Large intestine (tissue), 3 donors: Measurements from ENCODE around the gene FOXN1. TPM values are rescaled to one million over a fixed set of nuclear protein-coding genes. Genes with fewer than 3 reads are reported as not detected.
A peak's percentile ranks its signal among the peaks of the same experiment; 100 is the strongest.
"Not testable (repeated sequence)": the region's sequence is repeated elsewhere in the genome, so short reads cannot be mapped to it uniquely, and the experiment has no call there.

ENCODE experiments used
- DNase-seq, 2 donors: peaks; one replicate each; pipeline versions ENCODE4 v3.0.0 to v3.0.0-alpha.2; 2013
- H3K27ac ChIP-seq: one replicate; pipeline ENCODE4 v1.5.1; 2013; ENCODE audit warnings: low read length
- H3K27me3 ChIP-seq: 2 replicates; pipeline ENCODE4 v1.6.1; 2013; ENCODE audit warnings: low read length; ENCODE audit not compliant: control insufficient read depth, insufficient read depth
- H3K36me3 ChIP-seq: 2 replicates; pipeline ENCODE4 v1.6.1; 2013; ENCODE audit warnings: low read length; ENCODE audit not compliant: control insufficient read depth, insufficient read depth
- H3K4me1 ChIP-seq: one replicate; pipeline ENCODE4 v1.6.1; 2013; ENCODE audit warnings: low read length; ENCODE audit not compliant: control insufficient read depth, insufficient read depth
- H3K4me3 ChIP-seq: one replicate; pipeline ENCODE4 v1.5.1; 2013; ENCODE audit warnings: low read length
- H3K9me3 ChIP-seq: one replicate; pipeline ENCODE4 v1.6.1; 2013; ENCODE audit warnings: mild to moderate bottlenecking, low read depth, low read length, moderate library complexity; ENCODE audit not compliant: control insufficient read depth
- WGBS: methylation state at CpG from one replicate; pipeline ENCODE4 v1.1.5; 2013; ENCODE audit warnings: low lambda C conversion rate; ENCODE audit not compliant: insufficient coverage; 5-methylcytosine and 5-hydroxymethylcytosine counted together
- polyA plus RNA-seq: library from polyadenylated mRNA; unstranded; fragments of 120-200 nt; gene quantifications from one replicate; pipeline ENCODE4 v1.2.1, GENCODE V29; 2013

The FOXN1 gene
- polyA plus RNA-seq, 1 donor: 0.04 TPM

GRCh38 chr17:28514561-28515002 lies 8.4 kb downstream of the FOXN1 start:
- Histone ChIP-seq H3K27ac (no peak overlapping the region), H3K36me3 (no peaks in the 10 kb centered on the region), H3K9me3 (no peaks in the 10 kb centered on the region), H3K27me3 (peaks cover 13% of the 10 kb centered on the region), H3K4me3 (no peak overlapping the region), H3K4me1 (peaks cover 6% of the 10 kb centered on the region)
- WGBS: no CpG with 5 or more reads among the region's 16 CpGs
- DNase-seq: peak in 1 of 2 donors; percentile 52

DNA sequence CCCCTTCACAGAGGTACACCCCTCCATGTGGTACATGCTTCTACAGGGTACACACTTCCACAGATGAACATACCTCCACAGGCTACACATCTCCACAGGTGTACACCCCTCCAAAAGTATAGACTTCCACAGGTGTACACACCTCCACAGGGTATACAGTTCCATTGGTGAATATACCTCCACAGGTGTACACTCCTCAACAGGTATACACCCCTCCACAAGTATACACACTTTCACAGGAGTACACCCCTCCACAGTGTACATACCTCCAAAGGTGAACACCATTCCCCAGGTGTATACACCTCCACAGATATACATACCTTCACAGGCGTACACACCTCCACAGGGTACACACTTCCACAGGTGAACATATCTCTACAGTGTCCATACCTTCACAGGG lies 9.4 kb downstream of the FOXN1 start:
- Histone ChIP-seq H3K4me1 (peaks cover 6% of the 10 kb centered on the region), H3K36me3 (no peaks in the 10 kb centered on the region), H3K27ac (no peak overlapping the region), H3K27me3 (peaks cover 10% of the 10 kb centered on the region), H3K9me3 (no peaks in the 10 kb centered on the region), H3K4me3 (no peak overlapping the region)
- no CpG with 5 or more reads among the region's 1 CpG for WGBS
- no peak for DNase-seq

DNA sequence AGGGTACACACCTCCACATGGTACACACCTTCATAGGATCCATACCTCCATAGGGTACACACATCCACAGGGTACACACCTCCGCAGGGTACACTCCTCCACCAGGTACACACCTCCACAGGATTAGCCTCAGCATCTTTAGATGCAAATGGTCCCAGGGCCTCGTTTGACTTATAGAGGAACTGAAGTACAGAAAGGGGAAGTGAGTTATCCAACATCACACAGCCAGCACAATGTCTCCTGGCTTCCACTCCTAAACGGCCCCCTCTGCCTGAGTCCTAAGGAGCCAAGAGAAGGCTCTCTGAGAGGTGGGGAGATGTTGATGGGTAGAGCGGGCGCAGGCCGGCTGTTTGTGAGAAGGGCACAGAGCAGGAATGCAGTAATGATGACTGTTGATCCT lies 12.0 kb downstream of the FOXN1 start:
- Histone ChIP-seq H3K27me3 (peaks cover 10% of the 10 kb centered on the region), H3K4me1 (peaks cover 6% of the 10 kb centered on the region), H3K36me3 (no peaks in the 10 kb centered on the region), H3K27ac (no peak overlapping the region), H3K4me3 (no peak overlapping the region), H3K9me3 (no peaks in the 10 kb centered on the region)
- no CpG with 5 or more reads among the region's 6 CpGs for WGBS
- DNase-seq: no peak

- no CpG with 5 or more reads among the region's 7 CpGs for WGBS
- no peak for DNase-seq
- H3K4me1 ChIP-seq: peaks cover 6% of the 10 kb centered on the region
Observed at GRCh38 chr17:28518578-28518977, 12.4 kb downstream of the FOXN1 start.

DNA sequence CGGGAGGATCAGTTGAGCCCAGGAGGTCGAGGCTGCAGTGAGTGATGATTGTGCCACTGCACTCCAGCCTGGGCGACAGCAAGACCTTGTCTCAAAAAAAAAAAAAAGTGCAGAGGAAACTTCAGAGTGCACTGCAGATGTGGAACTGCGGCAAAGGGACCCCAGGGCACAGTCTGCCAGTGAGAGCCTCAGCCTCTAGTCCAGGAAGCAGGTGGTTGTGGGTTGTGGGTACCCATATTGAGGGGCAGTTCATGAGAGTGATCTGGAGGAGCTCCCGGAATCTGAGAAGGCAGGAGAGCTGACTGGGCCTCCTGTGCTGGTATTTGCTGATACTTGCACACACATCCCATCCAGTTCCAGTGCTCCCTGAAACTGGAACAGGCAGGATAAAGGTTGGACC lies 13.1 kb downstream of the FOXN1 start:
- WGBS: no CpG with 5 or more reads among the region's 5 CpGs
- Histone ChIP-seq H3K4me3 (no peak overlapping the region), H3K4me1 (peaks cover 4% of the 10 kb centered on the region), H3K9me3 (no peaks in the 10 kb centered on the region), H3K27me3 (peaks cover under 1% of the 10 kb centered on the region), H3K27ac (no peak overlapping the region), H3K36me3 (no peaks in the 10 kb centered on the region)
- DNase-seq: no peak

More at GRCh38 chr17:28518578-28518977, 12.4 kb downstream of the FOXN1 start:
- H3K4me3 ChIP-seq: no peak overlapping the region
- no peak overlapping the region for H3K27ac ChIP-seq
- H3K9me3 ChIP-seq: no peaks in the 10 kb centered on the region
- peaks cover 7% of the 10 kb centered on the region for H3K27me3 ChIP-seq
- no peaks in the 10 kb centered on the region for H3K36me3 ChIP-seq

- no peaks in the 10 kb centered on the region for H3K27me3 ChIP-seq
Observed at GRCh38 chr17:28520687-28521086, 14.5 kb downstream of the FOXN1 start.

DNA sequence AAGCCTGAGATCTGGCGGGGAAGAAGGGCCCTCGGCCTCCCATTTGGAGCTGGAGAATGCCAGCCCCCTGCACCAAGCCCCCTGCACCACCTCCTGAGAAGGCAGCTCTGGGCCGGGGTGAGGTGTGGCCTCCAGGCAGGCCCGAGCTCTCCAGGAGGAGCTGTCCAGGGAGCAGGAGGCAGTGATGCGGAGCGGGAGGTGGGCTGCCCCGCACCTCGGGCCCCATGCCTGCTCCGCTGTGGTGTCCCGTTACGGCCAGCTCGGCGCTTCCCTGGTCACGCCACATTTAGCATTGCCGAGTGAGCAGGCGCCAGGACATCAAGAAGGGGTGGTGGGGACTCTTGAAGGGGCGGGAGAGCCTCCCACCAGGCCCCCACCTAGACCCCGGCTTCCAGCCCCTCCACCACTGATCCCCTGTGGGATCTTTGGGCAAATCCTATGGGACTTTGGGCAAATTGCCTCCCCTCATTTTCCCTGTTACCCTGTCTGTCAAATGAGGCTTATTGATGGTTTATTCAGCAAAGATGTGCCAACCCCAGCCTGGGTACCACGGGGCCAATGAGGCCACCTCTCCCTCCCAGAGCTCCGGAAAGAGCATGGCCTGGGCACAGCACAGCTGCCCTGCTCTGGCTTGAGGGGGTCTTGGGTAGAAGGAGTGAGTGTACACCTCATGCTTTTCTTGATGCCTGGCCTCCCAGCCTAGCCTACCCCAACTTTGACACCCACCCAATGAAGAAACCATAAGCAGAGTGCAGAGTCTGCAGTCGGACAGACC lies 15.3 kb downstream of the FOXN1 start:
- Histone ChIP-seq H3K36me3 (no peaks in the 10 kb centered on the region), H3K9me3 (peaks cover 4% of the 10 kb centered on the region), H3K4me1 (peaks cover 22% of the 10 kb centered on the region), H3K4me3 (no peak overlapping the region), H3K27ac (no peak overlapping the region), H3K27me3 (no peaks in the 10 kb centered on the region)
- DNase-seq: no peak
- WGBS: no CpG with 5 or more reads among the region's 21 CpGs

More at GRCh38 chr17:28520687-28521086, 14.5 kb downstream of the FOXN1 start:
- no CpG with 5 or more reads among the region's 6 CpGs for WGBS
- Histone ChIP-seq H3K27ac (no peak overlapping the region), H3K9me3 (peaks cover 4% of the 10 kb centered on the region), H3K4me1 (peaks cover 13% of the 10 kb centered on the region), H3K36me3 (no peaks in the 10 kb centered on the region), H3K4me3 (no peak overlapping the region)
- DNase-seq: no peak

DNA sequence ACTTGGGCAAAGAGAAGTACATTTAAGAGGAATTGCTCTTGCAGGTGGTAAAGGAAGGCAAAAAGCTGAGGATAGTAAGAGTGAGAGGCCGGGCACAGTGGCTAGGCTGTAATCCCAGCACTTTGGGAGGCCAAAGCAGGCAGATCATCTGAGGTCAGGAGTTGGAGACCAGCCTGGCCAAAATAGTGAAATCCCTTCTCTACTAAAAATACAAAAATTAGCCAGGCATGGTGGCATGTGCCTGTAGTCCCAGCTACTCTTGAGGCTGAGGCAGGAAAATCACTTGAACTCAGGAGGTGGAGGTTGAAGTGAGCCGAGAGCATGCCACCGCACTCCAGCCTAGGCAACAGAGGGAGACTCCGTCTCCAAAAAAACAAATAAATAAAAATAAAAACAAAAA lies 16.1 kb downstream of the FOXN1 start:
- H3K27ac ChIP-seq, H3K9me3 ChIP-seq, H3K27me3 ChIP-seq, H3K4me3 ChIP-seq, H3K36me3 ChIP-seq, DNase-seq: not testable (repeated sequence)
- peaks cover 28% of the 10 kb centered on the region for H3K4me1 ChIP-seq
- WGBS: 100% methylated on average over 1 of the region's 4 CpGs

GRCh38 chr17:28523186-28523585 lies 17.0 kb downstream of the FOXN1 start:
- Histone ChIP-seq H3K27ac (no peak overlapping the region), H3K4me1 (peaks cover 28% of the 10 kb centered on the region), H3K9me3 (peaks cover 4% of the 10 kb centered on the region), H3K36me3 (no peaks in the 10 kb centered on the region), H3K4me3 (no peak overlapping the region), H3K27me3 (no peaks in the 10 kb centered on the region)
- no CpG with 5 or more reads among the region's 6 CpGs for WGBS
- no peak for DNase-seq

- Histone ChIP-seq H3K36me3 (no peaks in the 10 kb centered on the region), H3K4me3 (no peak overlapping the region), H3K9me3 (peaks cover 4% of the 10 kb centered on the region), H3K4me1 (peaks cover 28% of the 10 kb centered on the region), H3K27me3 (no peaks in the 10 kb centered on the region), H3K27ac (no peak overlapping the region)
- no CpG with 5 or more reads among the region's 15 CpGs for WGBS
- DNase-seq: no peak
Observed at GRCh38 chr17:28523876-28524275, 17.7 kb downstream of the FOXN1 start.
